ENCODE results near the gene ANKRD29.

DNA sequence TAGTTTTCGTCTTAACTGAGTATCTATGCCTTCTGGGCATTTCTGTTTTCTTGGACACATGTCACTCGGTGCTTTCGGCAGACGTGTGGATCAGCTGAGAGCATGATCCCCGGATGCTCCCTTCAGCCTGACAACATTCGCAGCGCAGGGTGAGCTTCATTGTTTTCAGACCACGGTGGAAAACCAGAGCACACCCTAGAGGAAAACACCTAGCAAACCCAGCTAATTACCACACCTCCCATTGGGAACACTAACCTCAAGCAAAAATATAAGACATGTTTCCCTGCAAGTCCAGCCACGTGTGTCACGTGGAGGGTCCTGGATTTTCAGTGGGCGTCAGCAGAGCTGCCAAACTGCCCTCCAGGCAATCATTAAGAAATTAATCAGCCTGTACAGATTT lies 31.0 kb downstream of the ANKRD29 start:
- no peak for TF ChIP-seq POLR2A (IDR thresholded peaks at IDR 0.05)
- TF ChIP-seq, protein P1, sequence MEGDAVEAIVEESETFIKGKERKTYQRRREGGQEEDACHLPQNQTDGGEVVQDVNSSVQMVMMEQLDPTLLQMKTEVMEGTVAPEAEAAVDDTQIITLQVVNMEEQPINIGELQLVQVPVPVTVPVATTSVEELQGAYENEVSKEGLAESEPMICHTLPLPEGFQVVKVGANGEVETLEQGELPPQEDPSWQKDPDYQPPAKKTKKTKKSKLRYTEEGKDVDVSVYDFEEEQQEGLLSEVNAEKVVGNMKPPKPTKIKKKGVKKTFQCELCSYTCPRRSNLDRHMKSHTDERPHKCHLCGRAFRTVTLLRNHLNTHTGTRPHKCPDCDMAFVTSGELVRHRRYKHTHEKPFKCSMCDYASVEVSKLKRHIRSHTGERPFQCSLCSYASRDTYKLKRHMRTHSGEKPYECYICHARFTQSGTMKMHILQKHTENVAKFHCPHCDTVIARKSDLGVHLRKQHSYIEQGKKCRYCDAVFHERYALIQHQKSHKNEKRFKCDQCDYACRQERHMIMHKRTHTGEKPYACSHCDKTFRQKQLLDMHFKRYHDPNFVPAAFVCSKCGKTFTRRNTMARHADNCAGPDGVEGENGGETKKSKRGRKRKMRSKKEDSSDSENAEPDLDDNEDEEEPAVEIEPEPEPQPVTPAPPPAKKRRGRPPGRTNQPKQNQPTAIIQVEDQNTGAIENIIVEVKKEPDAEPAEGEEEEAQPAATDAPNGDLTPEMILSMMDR (IDR thresholded peaks at IDR 0.05): no peak

All from adrenal gland (tissue), 5 donors.